ENCODE results near the gene PLXNA1. TPM values are rescaled to one million over a fixed set of nuclear protein-coding genes. Genes with fewer than 3 reads are reported as not detected.

The PLXNA1 gene
- total and polyA plus RNA-seq, 10 of the 15 experiments (the other 5 are each of a cell fraction or from before 2014, with no cell fraction given) = 0.03 to 16.4 (median 2.5) TPM

GRCh38 chr3:126937533-126937932 is 45.4 kb upstream of the PLXNA1 start:
- no TSS peak for BruUV-seq (replicated peaks)
- ChIA-PET RAD21 (ENCODE audit: unreplicated experiment) (interaction anchor here (0.8 to 1.2 kb wide), 2 partner anchors 24 to 45 kb away, joined by 3 read pairs; partner anchors contain the start of gene PLXNA1), CTCF (interaction anchor here (1.0 to 2.4 kb wide), 2 partner anchors 9 to 185 kb away, joined by 3 to 9 read pairs; no protein-coding TSS in a partner anchor), POLR2A (no interaction called here), SMC1A (ENCODE audit: uncharacterized antibody, unreplicated experiment) (interaction anchor here (0.9 to 1.1 kb wide), 2 partner anchors 25 to 185 kb away, joined by 3 read pairs; no protein-coding TSS in a partner anchor)
- Histone ChIP-seq H3K4me3 (no peak overlapping the region), H3K27ac (ENCODE audit: control insufficient read depth, insufficient read depth) (no peak overlapping the region), H2AFZ (ENCODE audit: control insufficient read depth, low read depth, low read length) (no peak overlapping the region), H3K27me3 (replicated peaks in 1 of 2; ENCODE audit: control insufficient read depth in 2 of 2, insufficient read depth in 2 of 2, low read length in 1 of 2) (no peaks in the 10 kb centered on the region), H3K36me3 (ENCODE audit: control insufficient read depth in 2 of 2, insufficient read depth in 2 of 2, low read length in 1 of 2) (no peaks in the 10 kb centered on the region), H3K4me1 (ENCODE audit: control insufficient read depth, insufficient read depth, low read length) (no peaks in the 10 kb centered on the region), H3K79me2 (ENCODE audit: control insufficient read depth, insufficient read depth, low read length) (no peaks in the 10 kb centered on the region), H4K20me1 (ENCODE audit: control insufficient read depth, insufficient read depth) (no peaks in the 10 kb centered on the region), H3K4me2 (ENCODE audit: control insufficient read depth, insufficient read depth) (no peak overlapping the region), H3K9ac (ENCODE audit: control insufficient read depth, insufficient read depth, low read length) (no peak overlapping the region), H3K9me3 (replicated peaks; ENCODE audit: control insufficient read depth, insufficient read depth, low read length) (no peaks in the 10 kb centered on the region)
- DNase-seq (ENCODE audit: low read depth, low spot score) = no peak
- TF ChIP-seq SRF (IDR thresholded peaks at IDR 0.05; ENCODE audit: low read depth in 2 of 2, low read length in 2 of 2) = no peak
- TF ChIP-seq USF1 (IDR thresholded peaks at IDR 0.05; ENCODE audit: borderline replicate concordance, extremely low read length, insufficient read depth, low read depth, low read length) = no peak
- no peak for TF ChIP-seq MLLT1 (IDR thresholded peaks at IDR 0.05)
- no peak for TF ChIP-seq ZNF384 (IDR thresholded peaks at IDR 0.05; ENCODE audit: borderline replicate concordance, low read depth, low read length)
- no peak for TF ChIP-seq HDGF (IDR thresholded peaks at IDR 0.05)
- no peak for TF ChIP-seq SIN3A (IDR thresholded peaks at IDR 0.05; ENCODE audit: low read depth, low read length)
- in situ Hi-C loops (cut with MboI) (no loop called here), intact Hi-C loops (cut with micrococcal nuclease; ENCODE audit: unreplicated experiment) (no loop called here)
- WGBS (ENCODE audit: insufficient coverage, insufficient replicate concordance, low lambda C conversion rate, missing lambda C conversion rate) = 69% methylated on average over 2 of the region's 2 CpGs
- ATAC-seq = no peak
- FAIRE-seq = no peak
